SK-N-SH (cell line): ENCODE data around the gene GART. TPM values are rescaled to one million over a fixed set of nuclear protein-coding genes. Genes with fewer than 3 reads are reported as not detected.

Experiments
- CTCF ChIA-PET: fragments of 300-600, 350-600 bp; formaldehyde crosslinking; extraction: SDS; loops from one replicate; lab custom pipeline; 2021; lab: Yijun Ruan, JAX
- POLR2A ChIA-PET: fragments of 350-600 bp; sonication (Branson Sonifier 250); formaldehyde crosslinking; extraction: SDS; loops from one replicate; lab custom pipeline; 2020; ENCODE audit warnings: antibody characterized with exemption, inconsistent platforms; lab: Yijun Ruan, JAX
- DNase-seq: peaks from one replicate; pipeline ENCODE4 v3.0.0; 2012
- H2AFZ ChIP-seq: fragments of 200-600 bp; sonication (generic); 2 replicates; pipeline ENCODE4 v1.8.1; 2016; ENCODE audit warnings: antibody characterized with exemption, mild to moderate bottlenecking, low read depth
- H3F3A ChIP-seq: fragments of 200-600 bp; sonication (generic); replicated peaks from 2 replicates; pipeline ENCODE3; 2016; ENCODE audit warnings: antibody characterized with exemption, mild to moderate bottlenecking; ENCODE audit not compliant: insufficient read depth
- H3K27ac ChIP-seq, 2 experiments: fragments of 200-500 bp in 1 of 2; fragments of 200-600 bp in 1 of 2; sonication (Bioruptor generic) in 1 of 2; sonication (generic), shearing (Covaris generic) in 1 of 2; 2 replicates each; pipeline versions ENCODE4 v1.5.1 to v1.6.1; 2014 to 2016; ENCODE audit warnings: low read depth in 2 of 2, inconsistent platforms in 1 of 2, low read length in 1 of 2, mild to moderate bottlenecking in 1 of 2, mixed read lengths in 1 of 2
- H3K27me3 ChIP-seq: fragments of 200-600 bp; sonication (generic), shearing (Covaris generic); 2 replicates; pipeline ENCODE4 v1.6.1; 2016; ENCODE audit warnings: mixed run types; ENCODE audit not compliant: insufficient read depth
- H3K36me3 ChIP-seq, 2 experiments: fragments of 200-500 bp in 1 of 2; fragments of 200-600 bp in 1 of 2; sonication (Bioruptor generic) in 1 of 2; sonication (generic) in 1 of 2; replicated peaks in 1 of 2; 2 replicates each; pipeline versions ENCODE3 to v1.5.1; 2014 to 2016; ENCODE audit warnings: low read length in 1 of 2, mild to moderate bottlenecking in 1 of 2; ENCODE audit not compliant: insufficient read depth in 2 of 2, control insufficient read depth in 1 of 2
- H3K4me1 ChIP-seq, 2 experiments: fragments of 200-500 bp in 1 of 2; fragments of 200-600 bp in 1 of 2; sonication (Bioruptor generic) in 1 of 2; sonication (generic), shearing (Covaris generic) in 1 of 2; 2 replicates each; pipeline versions ENCODE4 v1.5.1 to v1.6.1; 2014 to 2016; ENCODE audit warnings: low read depth in 1 of 2, low read length in 1 of 2, mixed run types in 1 of 2; ENCODE audit not compliant: insufficient read depth in 2 of 2, control insufficient read depth in 1 of 2
- H3K4me2 ChIP-seq: fragments of 200-600 bp; sonication (generic), shearing (Covaris generic); 2 replicates; pipeline ENCODE4 v1.6.1; 2017; ENCODE audit warnings: mixed run types
- H3K4me3 ChIP-seq, 2 experiments: fragments of 200-500 bp in 1 of 2; fragments of 200-600 bp in 1 of 2; sonication (Bioruptor generic) in 1 of 2; sonication (generic), shearing (Covaris generic) in 1 of 2; 2 replicates each; pipeline versions ENCODE4 v1.5.1 to v1.8.1; 2014 to 2016; ENCODE audit warnings: low read depth in 2 of 2, inconsistent platforms in 1 of 2, low read length in 1 of 2, mild to moderate bottlenecking in 1 of 2, mixed read lengths in 1 of 2, moderate library complexity in 1 of 2
- H3K79me2 ChIP-seq: fragments of 200-600 bp; sonication (generic); 2 replicates; pipeline ENCODE4 v1.8.1; 2017; ENCODE audit warnings: mild to moderate bottlenecking; ENCODE audit not compliant: insufficient read depth
- H3K9ac ChIP-seq: fragments of 200-600 bp; sonication (generic); 2 replicates; pipeline ENCODE4 v1.6.1; 2017; ENCODE audit warnings: mixed run types
- H3K9me2 ChIP-seq: fragments of 200-600 bp; sonication (generic); 2 replicates; pipeline ENCODE4 v1.6.1; 2017; ENCODE audit warnings: mixed run types
- H3K9me3 ChIP-seq: fragments of 200-600 bp; sonication (generic); 2 replicates; pipeline ENCODE4 v1.6.1; 2017; ENCODE audit warnings: mixed run types, mild to moderate bottlenecking, moderate library complexity
- H4K20me1 ChIP-seq: fragments of 200-600 bp; sonication (generic); 2 replicates; pipeline ENCODE4 v1.6.1; 2017; ENCODE audit warnings: mild to moderate bottlenecking, mixed run types; ENCODE audit not compliant: insufficient read depth
- CHD2 ChIP-seq: fragments of 150-350 bp; IDR thresholded peaks from 2 replicates; pipeline ENCODE4 v1.6.1; 2018; ENCODE audit warnings: low read length; ENCODE audit not compliant: partially characterized antibody
- EP300 ChIP-seq, 2 experiments: IDR thresholded peaks; 2 replicates each; pipeline versions ENCODE4 v1.4.0 to v1.6.1; 2012; ENCODE audit warnings: borderline replicate concordance in 1 of 2, low read depth in 1 of 2, low read length in 1 of 2
- EZH2phosphoT487 ChIP-seq: fragments of 200-600 bp; sonication (generic); IDR thresholded peaks from 2 replicates; pipeline ENCODE4 v1.6.1; 2017; ENCODE audit warnings: low read depth, mixed run types, mild to moderate bottlenecking, antibody characterized with exemption, moderate library complexity, borderline replicate concordance
- FOSL2 ChIP-seq: IDR thresholded peaks from 2 replicates; pipeline ENCODE4 v1.4.0; 2012; ENCODE audit warnings: low read depth, mild to moderate bottlenecking, moderate library complexity, borderline replicate concordance
- FOXJ3 ChIP-seq: sonication (generic); formaldehyde crosslinking; IDR thresholded peaks from 2 replicates; pipeline ENCODE4 v1.5.1; 2020; ENCODE audit warnings: mild to moderate bottlenecking, missing genetic modification reagents
- NFIC ChIP-seq: IDR thresholded peaks from 2 replicates; pipeline ENCODE4 v1.4.0; 2012; ENCODE audit warnings: borderline replicate concordance
- NRF1 ChIP-seq: IDR thresholded peaks from 2 replicates; pipeline ENCODE4 v1.6.1; 2012; ENCODE audit warnings: low read depth, mild to moderate bottlenecking, low read length
- RAD21 ChIP-seq: IDR thresholded peaks from 2 replicates; pipeline ENCODE4 v1.6.1; 2012; ENCODE audit warnings: mild to moderate bottlenecking, low read length
- RCOR1 ChIP-seq: fragments of 150-350 bp; IDR thresholded peaks from 2 replicates; pipeline ENCODE4 v1.6.1; 2017; ENCODE audit warnings: antibody characterized with exemption, low read length
- REST ChIP-seq: IDR thresholded peaks from 2 replicates; pipeline ENCODE4 v1.6.1; 2012; ENCODE audit warnings: mild to moderate bottlenecking, low read depth, low read length, moderate library complexity
- RFX5 ChIP-seq: IDR thresholded peaks from 2 replicates; pipeline ENCODE4 v1.6.1; 2012; ENCODE audit warnings: mild to moderate bottlenecking, improper control_type of control experiment, low read length
- RXRA ChIP-seq: IDR thresholded peaks from 2 replicates; pipeline ENCODE4 v1.4.0; 2012; ENCODE audit warnings: low read depth, mild to moderate bottlenecking, borderline replicate concordance
- TCF12 ChIP-seq: IDR thresholded peaks from 2 replicates; pipeline ENCODE4 v1.4.0; 2012
- WGBS: methylation state at CpG from one replicate; pipeline ENCODE4 v1.1.6; 2017; ENCODE audit warnings: low lambda C conversion rate; 5-methylcytosine and 5-hydroxymethylcytosine counted together
- polyA plus RNA-seq, 3 experiments: library from polyadenylated mRNA; depleted of rRNA; stranded (reverse); fragments of >200 nt; gene quantifications; 2 replicates each; pipeline ENCODE4 v1.2.3, GENCODE V29; 2012
- TF ChIP-seq, protein P1 (sequence below): fragments of 200-600 bp; sonication (generic); IDR thresholded peaks from 2 replicates; pipeline ENCODE4 v1.6.1; 2017; ENCODE audit warnings: antibody characterized with exemption, mild to moderate bottlenecking, moderate library complexity
- TF ChIP-seq, protein P2 (sequence below): IDR thresholded peaks from 2 replicates; pipeline ENCODE4; 2012
- TF ChIP-seq, protein P3 (sequence below): fragments of 150-350 bp; IDR thresholded peaks from 2 replicates; pipeline ENCODE4 v1.6.1; 2016; ENCODE audit warnings: mild to moderate bottlenecking, low read depth, low read length

GART gene
- polyA plus RNA-seq, 1 of the 3 experiments (the other 2 are of a cell fraction), result 17.3 TPM

DNA sequence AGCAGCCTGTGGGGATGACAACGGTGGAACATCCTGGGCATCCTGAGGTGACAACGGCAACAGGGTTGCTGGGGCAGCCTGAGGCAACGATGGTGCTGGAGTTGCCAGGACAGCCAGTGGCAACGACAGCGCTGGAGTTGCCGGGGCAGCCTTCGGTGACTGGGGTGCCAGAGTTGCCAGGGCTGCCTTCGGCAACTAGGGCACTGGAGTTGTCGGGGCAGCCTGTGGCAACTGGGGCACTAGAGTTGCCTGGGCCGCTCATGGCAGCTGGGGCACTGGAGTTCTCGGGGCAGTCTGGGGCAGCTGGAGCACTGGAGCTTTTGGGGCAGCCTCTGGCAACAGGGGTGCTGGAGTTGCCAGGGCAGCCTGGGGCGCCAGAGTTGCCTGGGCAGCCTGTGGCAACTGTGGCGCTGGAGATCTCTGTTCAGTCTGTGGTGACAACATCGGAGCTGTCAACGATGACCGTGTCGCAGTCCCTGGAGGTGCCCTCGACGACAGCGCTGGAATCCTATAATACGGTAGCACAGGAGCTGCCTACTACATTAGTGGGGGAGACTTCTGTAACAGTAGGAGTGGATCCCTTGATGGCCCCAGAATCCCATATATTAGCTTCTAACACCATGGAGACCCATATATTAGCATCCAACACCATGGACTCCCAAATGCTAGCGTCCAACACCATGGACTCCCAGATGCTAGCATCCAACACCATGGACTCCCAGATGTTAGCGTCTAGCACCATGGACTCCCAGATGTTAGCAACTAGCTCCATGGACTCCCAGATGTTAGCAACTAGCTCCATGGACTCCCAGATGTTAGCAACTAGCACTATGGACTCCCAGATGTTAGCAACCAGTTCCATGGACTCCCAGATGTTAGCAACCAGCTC lies 9.1 kb upstream of the GART start:
- no peak overlapping the region for H3K4me3 ChIP-seq
- no peaks in the 10 kb centered on the region for H3K9me2 ChIP-seq
- H3K79me2 ChIP-seq, result peaks cover 99% of the 10 kb centered on the region
- H3F3A ChIP-seq, result peaks cover 11% of the 10 kb centered on the region
- WGBS, result 100% methylated on average over 21 of the region's 23 CpGs
- peaks cover 87 to 91% of the 10 kb centered on the region in 2 experiments for H3K36me3 ChIP-seq
- H4K20me1 ChIP-seq, result peaks cover 97% of the 10 kb centered on the region
- DNase-seq, result no peak
- CTCF ChIA-PET, result no interaction called here
- TF ChIP-seq, protein P1, sequence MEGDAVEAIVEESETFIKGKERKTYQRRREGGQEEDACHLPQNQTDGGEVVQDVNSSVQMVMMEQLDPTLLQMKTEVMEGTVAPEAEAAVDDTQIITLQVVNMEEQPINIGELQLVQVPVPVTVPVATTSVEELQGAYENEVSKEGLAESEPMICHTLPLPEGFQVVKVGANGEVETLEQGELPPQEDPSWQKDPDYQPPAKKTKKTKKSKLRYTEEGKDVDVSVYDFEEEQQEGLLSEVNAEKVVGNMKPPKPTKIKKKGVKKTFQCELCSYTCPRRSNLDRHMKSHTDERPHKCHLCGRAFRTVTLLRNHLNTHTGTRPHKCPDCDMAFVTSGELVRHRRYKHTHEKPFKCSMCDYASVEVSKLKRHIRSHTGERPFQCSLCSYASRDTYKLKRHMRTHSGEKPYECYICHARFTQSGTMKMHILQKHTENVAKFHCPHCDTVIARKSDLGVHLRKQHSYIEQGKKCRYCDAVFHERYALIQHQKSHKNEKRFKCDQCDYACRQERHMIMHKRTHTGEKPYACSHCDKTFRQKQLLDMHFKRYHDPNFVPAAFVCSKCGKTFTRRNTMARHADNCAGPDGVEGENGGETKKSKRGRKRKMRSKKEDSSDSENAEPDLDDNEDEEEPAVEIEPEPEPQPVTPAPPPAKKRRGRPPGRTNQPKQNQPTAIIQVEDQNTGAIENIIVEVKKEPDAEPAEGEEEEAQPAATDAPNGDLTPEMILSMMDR, result no peak
- TF ChIP-seq EZH2phosphoT487 (no peak), NRF1 (no peak), RFX5 (no peak), RAD21 (no peak), REST (no peak), NFIC (no peak), CHD2 (no peak), FOXJ3 (CRISPR knock-in tag) (no peak), RXRA (no peak), FOSL2 (no peak), EP300 (IDR thresholded peaks at IDR 0.05; ENCODE audit: borderline replicate concordance in 1 of 2, low read depth in 1 of 2, low read length in 1 of 2) (no peak), TCF12 (no peak), RCOR1 (no peak)
- TF ChIP-seq, protein P2, sequence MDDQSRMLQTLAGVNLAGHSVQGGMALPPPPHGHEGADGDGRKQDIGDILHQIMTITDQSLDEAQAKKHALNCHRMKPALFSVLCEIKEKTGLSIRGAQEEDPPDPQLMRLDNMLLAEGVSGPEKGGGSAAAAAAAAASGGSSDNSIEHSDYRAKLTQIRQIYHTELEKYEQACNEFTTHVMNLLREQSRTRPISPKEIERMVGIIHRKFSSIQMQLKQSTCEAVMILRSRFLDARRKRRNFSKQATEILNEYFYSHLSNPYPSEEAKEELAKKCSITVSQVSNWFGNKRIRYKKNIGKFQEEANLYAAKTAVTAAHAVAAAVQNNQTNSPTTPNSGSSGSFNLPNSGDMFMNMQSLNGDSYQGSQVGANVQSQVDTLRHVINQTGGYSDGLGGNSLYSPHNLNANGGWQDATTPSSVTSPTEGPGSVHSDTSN, result no peak
- TF ChIP-seq, protein P3, sequence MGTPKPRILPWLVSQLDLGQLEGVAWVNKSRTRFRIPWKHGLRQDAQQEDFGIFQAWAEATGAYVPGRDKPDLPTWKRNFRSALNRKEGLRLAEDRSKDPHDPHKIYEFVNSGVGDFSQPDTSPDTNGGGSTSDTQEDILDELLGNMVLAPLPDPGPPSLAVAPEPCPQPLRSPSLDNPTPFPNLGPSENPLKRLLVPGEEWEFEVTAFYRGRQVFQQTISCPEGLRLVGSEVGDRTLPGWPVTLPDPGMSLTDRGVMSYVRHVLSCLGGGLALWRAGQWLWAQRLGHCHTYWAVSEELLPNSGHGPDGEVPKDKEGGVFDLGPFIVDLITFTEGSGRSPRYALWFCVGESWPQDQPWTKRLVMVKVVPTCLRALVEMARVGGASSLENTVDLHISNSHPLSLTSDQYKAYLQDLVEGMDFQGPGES, result no peak
- no peak overlapping the region for H3K4me2 ChIP-seq
- no peaks in the 10 kb centered on the region for H3K27me3 ChIP-seq
- no peak overlapping the region for H2AFZ ChIP-seq
- H3K9ac ChIP-seq, result no peak overlapping the region
- H3K27ac ChIP-seq, result no peak overlapping the region
- H3K4me1 ChIP-seq, result peaks cover 2% of the 10 kb centered on the region in 2 experiments; a peak in 3 of 4 replicates
- H3K9me3 ChIP-seq, result no peaks in the 10 kb centered on the region
- POLR2A ChIA-PET, result interaction anchor here (0.5 to 1.6 kb wide), 2 partner anchors 9 to 42 kb away, joined by 4 to 5 read pairs; partner anchors contain the start of genes GART and SON
